Mesodermal cell (in vitro differentiated cells): ENCODE results near the gene GSE1.

Experiments
- H3K27ac ChIP-seq: 2 replicates; pipeline ENCODE4 v1.7.0; 2013; ENCODE audit warnings: mild to moderate bottlenecking, low read depth, low read length, moderate library complexity; ENCODE audit not compliant: severe bottlenecking
- H3K36me3 ChIP-seq: 2 replicates; pipeline ENCODE4 v1.7.1; 2013; ENCODE audit warnings: mild to moderate bottlenecking, low read length, moderate library complexity; ENCODE audit not compliant: control insufficient read depth, insufficient read depth
- H3K4me1 ChIP-seq: one replicate; pipeline ENCODE4 v1.7.1; 2013; ENCODE audit warnings: mild to moderate bottlenecking, low read length; ENCODE audit not compliant: insufficient read depth, control insufficient read depth, poor library complexity, severe bottlenecking
- H3K4me3 ChIP-seq: 2 replicates; pipeline ENCODE4 v1.7.0; 2013; ENCODE audit warnings: low read length, control low read depth, mild to moderate bottlenecking; ENCODE audit not compliant: insufficient read depth, poor library complexity, severe bottlenecking; ENCODE audit errors: extremely low read depth
- H3K9me3 ChIP-seq: 2 replicates; pipeline ENCODE4 v1.7.1; 2013; ENCODE audit warnings: mild to moderate bottlenecking, low read length, moderate library complexity; ENCODE audit not compliant: control insufficient read depth
- WGBS, 2 experiments: methylation state at CpG; one replicate each; pipeline ENCODE4 v1.1.5; 2013; ENCODE audit warnings: missing lambda C conversion rate in 2 of 2; ENCODE audit not compliant: insufficient coverage in 2 of 2; 5-methylcytosine and 5-hydroxymethylcytosine counted together

Gene GSE1

DNA sequence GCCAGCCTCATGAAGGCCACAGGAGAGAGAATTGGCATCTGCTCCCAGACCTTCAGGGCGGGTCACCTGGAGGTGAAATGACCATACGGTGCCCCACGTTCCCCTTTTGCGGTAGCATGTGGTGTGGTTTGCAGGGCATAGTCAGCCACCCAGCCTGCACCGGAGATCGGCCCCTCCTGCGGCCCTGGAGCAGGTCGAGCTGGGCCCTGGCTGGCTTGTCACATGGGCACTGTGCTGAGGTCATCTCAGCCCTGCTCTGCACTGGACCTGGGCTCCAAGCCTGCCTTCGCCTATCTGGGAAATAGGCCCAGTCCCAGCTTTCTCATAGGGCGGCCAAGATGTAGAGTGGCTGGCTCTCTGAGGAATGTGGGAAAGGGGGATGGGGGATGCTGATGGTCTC lies 16.2 kb downstream of the GSE1 start:
- WGBS, 2 experiments = 98% methylated on average over 9 of the region's 10 CpGs
- H3K4me3 ChIP-seq = no peak overlapping the region
- no peak overlapping the region for H3K27ac ChIP-seq
- H3K36me3 ChIP-seq = peaks cover 6% of the 10 kb centered on the region
- H3K4me1 ChIP-seq = peaks cover 29% of the 10 kb centered on the region
- peaks cover 13% of the 10 kb centered on the region for H3K9me3 ChIP-seq

DNA sequence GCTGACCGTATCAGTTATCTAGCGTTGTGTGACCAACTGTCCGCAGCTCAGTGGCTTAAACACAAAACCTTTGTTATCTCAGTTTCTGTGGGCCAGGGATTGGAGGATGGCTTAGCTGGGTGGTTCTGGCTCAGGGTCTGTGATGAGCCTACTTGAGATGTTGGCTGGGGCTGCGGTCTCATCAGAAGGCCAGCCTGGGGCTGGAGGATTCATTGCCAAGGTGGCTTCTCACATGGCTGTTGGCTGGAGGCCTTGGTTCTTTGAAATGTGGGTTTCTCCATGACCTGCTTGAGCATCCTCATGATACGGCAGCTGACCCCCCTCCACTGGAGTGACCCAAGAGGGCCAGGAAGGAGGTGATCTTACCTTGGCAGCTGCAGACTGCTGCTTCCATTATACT lies 16.7 kb downstream of the GSE1 start:
- peaks cover 6% of the 10 kb centered on the region for H3K36me3 ChIP-seq
- 90 to 98% methylated on average over 5 of the region's 5 CpGs for WGBS, 2 experiments
- H3K4me3 ChIP-seq = no peak overlapping the region
- peaks cover 29% of the 10 kb centered on the region for H3K4me1 ChIP-seq
- H3K9me3 ChIP-seq = peaks cover 13% of the 10 kb centered on the region
- H3K27ac ChIP-seq = no peak overlapping the region

DNA sequence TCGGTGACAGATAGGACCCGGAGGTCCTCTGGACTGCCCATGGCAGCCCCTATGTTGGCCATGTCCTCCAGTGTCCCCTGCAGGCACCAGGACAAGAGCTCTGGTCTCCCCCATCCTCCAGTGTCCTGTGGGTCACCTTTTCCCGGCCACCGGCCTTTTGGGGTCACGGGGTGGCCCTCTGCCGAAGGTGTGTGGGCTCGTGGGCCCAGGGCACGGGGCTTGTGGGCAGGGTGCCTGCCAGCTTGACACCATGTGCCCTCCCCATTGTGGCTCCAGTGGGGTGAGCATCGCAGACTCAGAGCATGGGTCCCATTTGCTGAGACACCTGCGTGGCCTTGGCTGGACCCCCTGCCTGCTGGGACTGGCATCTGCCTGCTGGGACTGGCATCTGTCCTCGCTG lies 18.1 kb downstream of the GSE1 start:
- Histone ChIP-seq H3K9me3 (peaks cover 13% of the 10 kb centered on the region), H3K36me3 (peaks cover 6% of the 10 kb centered on the region), H3K4me1 (peaks cover 16% of the 10 kb centered on the region), H3K27ac (no peak overlapping the region), H3K4me3 (no peak overlapping the region)
- 96 to 99% methylated on average over 11 of the region's 11 CpGs for WGBS, 2 experiments

DNA sequence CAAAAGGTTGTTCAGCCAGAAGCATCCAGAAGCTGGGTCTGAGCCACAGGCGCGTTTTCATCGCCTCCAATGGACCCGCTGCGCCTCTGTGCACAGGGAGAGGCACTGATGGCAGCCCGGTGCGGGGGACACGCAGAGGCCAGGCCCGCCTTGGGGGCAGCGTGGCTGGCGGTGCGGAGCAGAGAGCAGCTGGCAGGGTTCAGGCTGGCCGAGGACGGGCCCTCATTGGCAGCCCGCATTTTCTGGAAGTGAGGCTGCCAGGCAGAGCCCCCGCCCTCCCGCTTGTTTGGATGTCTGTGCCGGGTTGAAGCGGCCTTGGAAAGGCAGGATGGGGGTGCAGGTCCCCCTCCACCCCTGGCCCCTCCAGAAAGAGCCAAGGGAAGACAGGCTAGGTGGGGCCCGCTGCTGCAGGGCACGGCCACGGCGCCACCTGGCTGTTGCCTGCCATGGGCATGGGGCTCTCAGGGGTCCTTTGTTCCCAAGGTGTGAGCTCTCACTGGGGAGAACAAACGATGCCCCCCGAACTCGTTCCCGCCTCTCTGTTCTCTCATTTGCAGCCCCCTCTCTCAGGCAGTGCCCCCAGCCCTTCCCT lies 18.8 kb downstream of the GSE1 start:
- H3K4me3 ChIP-seq = no peak overlapping the region
- peaks cover 14% of the 10 kb centered on the region for H3K4me1 ChIP-seq
- peaks cover 13% of the 10 kb centered on the region for H3K9me3 ChIP-seq
- peaks cover 6% of the 10 kb centered on the region for H3K36me3 ChIP-seq
- no peak overlapping the region for H3K27ac ChIP-seq
- 88 to 96% methylated on average over 22 to 25 of the region's 27 CpGs for WGBS, 2 experiments

DNA sequence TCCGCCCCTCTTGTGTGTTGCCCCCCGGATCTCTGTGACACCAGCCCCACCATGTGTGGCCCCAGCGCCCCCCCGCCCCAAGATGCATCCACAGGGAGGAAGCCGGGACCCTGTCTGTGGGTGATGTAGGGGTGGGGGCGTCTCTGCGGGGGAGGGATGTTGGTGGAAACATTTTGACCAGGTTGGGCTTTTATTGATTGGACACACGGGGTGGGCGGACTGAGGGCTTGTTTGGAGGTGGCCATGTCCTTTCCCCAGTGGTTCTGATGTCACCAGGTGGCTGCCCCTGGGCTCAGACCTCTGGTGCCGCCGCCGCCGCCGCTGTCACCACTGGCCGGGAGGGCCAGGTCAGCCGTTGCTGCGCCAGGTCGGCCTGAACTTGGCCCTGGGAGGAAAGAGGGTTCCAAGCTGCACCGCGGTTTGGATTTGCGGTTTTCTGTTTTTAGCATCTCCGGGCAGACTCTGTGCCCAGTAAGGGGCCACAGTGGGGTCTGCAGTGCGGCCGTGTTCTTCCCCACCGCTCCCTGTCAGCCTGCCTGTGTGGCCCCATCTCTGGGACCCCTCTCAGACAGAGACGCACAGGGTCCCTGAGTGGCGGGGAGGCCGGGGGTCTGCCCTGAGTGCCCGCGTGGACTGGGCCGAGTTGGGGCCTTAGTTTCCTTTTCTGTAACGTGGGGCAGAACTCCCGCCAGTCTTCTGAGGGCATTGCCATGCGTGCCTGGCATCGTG lies 19.8 kb downstream of the GSE1 start:
- Histone ChIP-seq H3K4me3 (no peak overlapping the region), H3K9me3 (peaks cover 13% of the 10 kb centered on the region), H3K36me3 (peaks cover 6% of the 10 kb centered on the region), H3K27ac (no peak overlapping the region), H3K4me1 (peaks cover 5% of the 10 kb centered on the region)
- WGBS, 2 experiments = 94 to 96% methylated on average over 24 to 28 of the region's 35 CpGs

DNA sequence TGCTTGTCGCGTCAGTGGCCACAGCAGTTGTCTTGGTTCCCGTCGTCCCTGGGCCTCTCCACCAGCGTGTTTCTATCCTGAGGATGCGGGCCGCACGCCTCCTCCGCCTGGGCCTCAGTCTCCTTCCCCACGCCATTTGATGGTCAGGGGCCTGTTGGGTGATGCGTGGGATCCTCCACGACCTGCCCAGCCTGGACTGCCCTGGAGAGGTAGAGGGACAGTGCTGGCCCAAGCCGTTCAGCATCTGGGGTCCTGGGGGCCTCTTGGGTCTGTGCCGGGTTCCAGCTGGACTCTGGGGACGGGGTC lies 20.3 kb downstream of the GSE1 start:
- Histone ChIP-seq H3K4me3 (no peak overlapping the region), H3K9me3 (peaks cover 13% of the 10 kb centered on the region), H3K27ac (no peak overlapping the region), H3K4me1 (no peaks in the 10 kb centered on the region), H3K36me3 (peaks cover 6% of the 10 kb centered on the region)
- WGBS, 2 experiments = 94% methylated on average over 9 to 13 of the region's 15 CpGs

DNA sequence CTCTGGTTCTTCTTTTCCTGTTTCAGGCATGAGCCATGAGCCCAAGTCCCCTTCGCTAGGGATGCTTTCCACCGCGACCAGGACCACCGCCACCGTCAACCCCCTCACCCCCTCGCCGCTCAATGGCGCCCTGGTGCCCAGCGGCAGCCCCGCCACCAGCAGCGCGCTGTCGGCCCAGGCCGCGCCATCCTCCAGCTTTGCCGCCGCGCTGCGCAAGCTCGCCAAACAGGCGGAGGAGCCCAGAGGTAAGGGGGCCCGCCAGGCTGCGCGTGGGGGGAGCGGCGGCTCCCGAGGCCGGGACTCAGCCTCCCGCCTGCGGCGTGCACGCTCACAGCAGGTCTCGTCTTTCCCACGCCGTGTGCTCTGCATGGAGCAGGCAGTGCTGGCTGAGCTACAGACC lies 20.8 kb downstream of the GSE1 start:
- Histone ChIP-seq H3K27ac (no peak overlapping the region), H3K4me1 (no peaks in the 10 kb centered on the region), H3K4me3 (no peak overlapping the region), H3K36me3 (peaks cover 6% of the 10 kb centered on the region), H3K9me3 (peaks cover 12% of the 10 kb centered on the region)
- WGBS, 2 experiments = 90 to 96% methylated on average over 28 to 33 of the region's 35 CpGs

DNA sequence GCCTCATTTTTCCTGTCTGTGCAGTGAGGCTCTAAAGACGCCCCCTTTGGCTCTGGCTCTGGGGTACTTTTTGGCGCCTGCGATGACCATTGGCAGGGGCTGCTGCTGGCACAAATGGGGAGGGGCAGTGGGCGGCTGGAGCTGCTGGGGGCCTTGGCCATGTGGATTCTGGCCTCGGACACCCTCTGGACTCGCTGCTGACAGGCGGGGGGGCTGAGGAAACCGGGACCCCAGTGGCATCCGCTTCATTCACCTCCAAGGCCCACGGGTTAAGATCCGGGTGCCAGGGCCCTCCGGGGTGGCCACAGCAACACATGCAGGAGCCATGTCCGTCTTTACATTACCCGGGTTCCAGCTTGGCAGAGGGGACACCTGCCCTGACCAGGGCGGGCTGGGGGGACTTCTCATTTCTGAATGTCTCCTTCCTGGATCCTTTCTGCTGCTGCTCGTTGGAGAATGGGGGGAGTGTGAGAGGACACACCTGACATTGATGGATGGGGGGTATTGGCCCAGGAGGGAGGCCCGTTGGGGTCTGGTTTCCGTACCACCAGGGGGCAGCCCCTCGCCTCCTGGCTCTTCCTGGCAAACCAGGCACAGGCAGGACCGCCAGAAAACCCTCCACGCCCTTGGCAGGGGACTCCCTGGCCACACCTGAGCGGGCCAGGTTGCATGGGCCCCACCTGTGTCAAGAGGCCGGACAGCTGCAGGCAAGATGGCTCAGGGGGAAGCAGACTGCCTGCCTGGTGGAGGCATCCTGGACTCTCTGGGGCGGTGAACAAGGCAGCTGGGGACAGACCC lies 21.8 kb downstream of the GSE1 start:
- H3K36me3 ChIP-seq = no peaks in the 10 kb centered on the region
- H3K9me3 ChIP-seq = peaks cover 1% of the 10 kb centered on the region
- H3K4me3 ChIP-seq = no peak overlapping the region
- 86 to 87% methylated on average over 18 to 24 of the region's 24 CpGs for WGBS, 2 experiments
- no peak overlapping the region for H3K27ac ChIP-seq
- H3K4me1 ChIP-seq = no peaks in the 10 kb centered on the region

DNA sequence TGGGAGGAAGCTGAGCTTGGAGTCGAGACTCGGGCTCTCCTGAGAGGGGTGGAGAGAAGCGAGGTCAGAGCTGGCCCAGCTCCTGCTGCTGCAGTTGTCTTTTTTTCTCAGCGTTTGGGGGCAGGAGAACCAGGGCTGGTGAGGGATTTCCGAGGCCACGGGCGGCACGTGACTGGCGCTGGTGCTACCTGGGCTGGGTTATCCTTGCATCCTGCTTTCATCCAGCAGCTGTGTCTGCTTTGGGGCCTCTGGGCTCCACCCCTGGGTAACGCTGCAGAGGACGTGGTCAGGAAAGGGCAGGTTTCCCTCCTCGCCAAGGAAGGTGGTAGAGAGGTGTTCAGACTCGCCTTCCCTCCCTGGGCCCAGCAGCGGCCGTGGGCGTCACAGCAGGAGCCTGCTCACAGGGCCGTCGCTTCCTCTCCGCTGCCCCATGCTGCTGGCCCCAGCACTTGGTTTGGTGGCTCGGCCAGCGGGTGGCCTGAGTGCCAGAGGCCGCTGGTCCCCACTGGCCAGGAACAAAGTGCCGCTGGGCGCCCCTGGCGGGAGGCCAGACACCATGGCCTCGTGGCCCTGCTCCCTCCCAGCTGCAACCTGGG lies 22.5 kb downstream of the GSE1 start:
- H3K36me3 ChIP-seq = no peaks in the 10 kb centered on the region
- H3K27ac ChIP-seq = no peak overlapping the region
- WGBS, 2 experiments = 93% methylated on average over 26 of the region's 26 CpGs
- no peaks in the 10 kb centered on the region for H3K9me3 ChIP-seq
- H3K4me3 ChIP-seq = no peak overlapping the region
- H3K4me1 ChIP-seq = no peaks in the 10 kb centered on the region

DNA sequence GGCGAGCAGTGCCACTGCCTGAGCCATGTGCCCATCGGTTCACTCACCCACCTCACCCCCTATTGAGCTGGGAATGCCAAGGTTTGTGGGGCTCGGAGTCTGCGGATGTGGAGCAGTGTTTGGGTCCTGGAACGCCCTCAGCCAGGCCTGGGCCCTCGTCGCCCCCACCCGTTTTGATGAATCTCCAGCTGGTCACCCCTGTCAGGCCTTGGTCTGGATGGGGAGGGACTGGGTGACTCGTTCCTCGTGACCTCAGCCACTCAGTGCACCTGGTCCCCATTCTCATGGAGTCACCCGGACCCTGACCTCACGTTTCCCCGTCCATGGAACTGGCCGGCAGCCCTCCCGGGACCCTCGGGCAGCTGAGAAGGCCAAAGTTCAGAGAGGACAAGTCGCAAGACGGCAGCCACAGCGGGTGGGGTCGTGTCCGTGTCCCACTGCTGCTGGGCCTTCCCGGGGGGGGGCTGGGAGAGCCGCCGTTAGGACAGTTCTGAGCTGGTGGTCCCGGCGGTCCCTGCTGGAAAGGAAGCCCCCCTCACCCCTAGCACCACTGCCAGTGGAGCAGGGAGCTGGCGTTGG lies 23.2 kb downstream of the GSE1 start:
- WGBS, 2 experiments = 95% methylated on average over 24 to 26 of the region's 27 CpGs
- H3K9me3 ChIP-seq = no peaks in the 10 kb centered on the region
- H3K4me3 ChIP-seq = no peak overlapping the region
- no peak overlapping the region for H3K27ac ChIP-seq
- H3K36me3 ChIP-seq = no peaks in the 10 kb centered on the region
- peaks cover 3% of the 10 kb centered on the region for H3K4me1 ChIP-seq
